Measurements from ENCODE around the gene EEPD1. TPM values are rescaled to one million over a fixed set of nuclear protein-coding genes. Genes with fewer than 3 reads are reported as not detected.
"Not testable (repeated sequence)": the region's sequence is repeated elsewhere in the genome, so short reads cannot be mapped to it uniquely, and the experiment has no call there.

The EEPD1 gene
- polyA plus RNA-seq, 2 donors = 5.5 to 14.5 TPM

GRCh38 chr7:36115448-36116321 is 37.4 kb upstream of the EEPD1 start:
- Histone ChIP-seq H3K4me3 (ENCODE audit: low read depth in 1 of 2, low read length in 2 of 2) (no peak overlapping the region), H3K27me3 (ENCODE audit: control insufficient read depth in 1 of 2, insufficient read depth in 2 of 2, low read length in 2 of 2) (no peaks in the 10 kb centered on the region), H3K9me3 (ENCODE audit: control insufficient read depth in 2 of 2, insufficient read depth in 1 of 2, low read depth in 1 of 2, low read length in 1 of 2) (no peaks in the 10 kb centered on the region), H3K4me1 (ENCODE audit: control insufficient read depth in 2 of 2, insufficient read depth in 2 of 2, low read length in 1 of 2) (peaks cover 7 to 8% of the 10 kb centered on the region in 2 donors), H3K27ac (ENCODE audit: low read depth in 2 of 2, low read length in 1 of 2) (peak overlapping the region in 1 of 2 donors; percentile 64), H3K36me3 (ENCODE audit: control insufficient read depth in 2 of 2, insufficient read depth in 2 of 2, low read length in 1 of 2) (no peaks in the 10 kb centered on the region)
- 55 to 60% methylated on average over 9 of the region's 9 CpGs for WGBS, 2 donors

GRCh38 chr7:36116347-36117202 is 36.5 kb upstream of the EEPD1 start:
- Histone ChIP-seq H3K36me3 (ENCODE audit: control insufficient read depth in 2 of 2, insufficient read depth in 2 of 2, low read length in 1 of 2) (no peaks in the 10 kb centered on the region), H3K9me3 (ENCODE audit: control insufficient read depth in 2 of 2, insufficient read depth in 1 of 2, low read depth in 1 of 2, low read length in 1 of 2) (no peaks in the 10 kb centered on the region), H3K4me1 (ENCODE audit: control insufficient read depth in 2 of 2, insufficient read depth in 2 of 2, low read length in 1 of 2) (peaks cover 7 to 8% of the 10 kb centered on the region in 2 donors), H3K4me3 (ENCODE audit: low read depth in 1 of 2, low read length in 2 of 2) (no peak overlapping the region), H3K27ac (ENCODE audit: low read depth in 2 of 2, low read length in 1 of 2) (peak overlapping the region in 1 of 2 donors; percentile 30), H3K27me3 (ENCODE audit: control insufficient read depth in 1 of 2, insufficient read depth in 2 of 2, low read length in 2 of 2) (no peaks in the 10 kb centered on the region)
- 57 to 59% methylated on average over 5 of the region's 5 CpGs for WGBS, 2 donors

GRCh38 chr7:36117203-36117840 is 35.7 kb upstream of the EEPD1 start:
- 80 to 85% methylated on average over 6 of the region's 6 CpGs for WGBS, 2 donors
- no peak overlapping the region for H3K4me3 ChIP-seq (ENCODE audit: low read depth in 1 of 2, low read length in 2 of 2)
- H3K36me3 ChIP-seq (ENCODE audit: control insufficient read depth in 2 of 2, insufficient read depth in 2 of 2, low read length in 1 of 2) = no peaks in the 10 kb centered on the region
- no peaks in the 10 kb centered on the region for H3K9me3 ChIP-seq (ENCODE audit: control insufficient read depth in 2 of 2, insufficient read depth in 1 of 2, low read depth in 1 of 2, low read length in 1 of 2)
- no peaks in the 10 kb centered on the region for H3K27me3 ChIP-seq (ENCODE audit: control insufficient read depth in 1 of 2, insufficient read depth in 2 of 2, low read length in 2 of 2)
- H3K4me1 ChIP-seq (ENCODE audit: control insufficient read depth in 2 of 2, insufficient read depth in 2 of 2, low read length in 1 of 2) = peaks cover 7 to 8% of the 10 kb centered on the region in 2 donors
- peak overlapping the region in 1 of 2 donors; percentile 30 for H3K27ac ChIP-seq (ENCODE audit: low read depth in 2 of 2, low read length in 1 of 2)

- no peaks in the 10 kb centered on the region for H3K36me3 ChIP-seq (ENCODE audit: control insufficient read depth in 2 of 2, insufficient read depth in 2 of 2, low read length in 1 of 2)
- H3K4me3 ChIP-seq (ENCODE audit: low read depth in 1 of 2, low read length in 2 of 2) = no peak overlapping the region
- H3K9me3 ChIP-seq (ENCODE audit: control insufficient read depth in 2 of 2, insufficient read depth in 1 of 2, low read depth in 1 of 2, low read length in 1 of 2) = no peaks in the 10 kb centered on the region
- peak overlapping the region in 1 of 2 donors; percentile 82 for H3K27ac ChIP-seq (ENCODE audit: low read depth in 2 of 2, low read length in 1 of 2)
- H3K4me1 ChIP-seq (ENCODE audit: control insufficient read depth in 2 of 2, insufficient read depth in 2 of 2, low read length in 1 of 2) = peaks cover 7 to 8% of the 10 kb centered on the region in 2 donors
- 92 to 99% methylated on average over 1 of the region's 1 CpG for WGBS, 2 donors
- no peaks in the 10 kb centered on the region for H3K27me3 ChIP-seq (ENCODE audit: control insufficient read depth in 1 of 2, insufficient read depth in 2 of 2, low read length in 2 of 2)
These were observed 34.7 kb upstream of the EEPD1 start for GRCh38 chr7:36118344-36118743.

GRCh38 chr7:36119005-36119706 is 33.9 kb upstream of the EEPD1 start:
- H3K9me3 ChIP-seq (ENCODE audit: control insufficient read depth in 2 of 2, insufficient read depth in 1 of 2, low read depth in 1 of 2, low read length in 1 of 2) = no peaks in the 10 kb centered on the region
- peaks cover 7 to 8% of the 10 kb centered on the region in 2 donors for H3K4me1 ChIP-seq (ENCODE audit: control insufficient read depth in 2 of 2, insufficient read depth in 2 of 2, low read length in 1 of 2)
- no peaks in the 10 kb centered on the region for H3K36me3 ChIP-seq (ENCODE audit: control insufficient read depth in 2 of 2, insufficient read depth in 2 of 2, low read length in 1 of 2)
- no peak overlapping the region for H3K4me3 ChIP-seq (ENCODE audit: low read depth in 1 of 2, low read length in 2 of 2)
- H3K27ac ChIP-seq (ENCODE audit: low read depth in 2 of 2, low read length in 1 of 2) = peak overlapping the region; percentile 82 to 84
- H3K27me3 ChIP-seq (ENCODE audit: control insufficient read depth in 1 of 2, insufficient read depth in 2 of 2, low read length in 2 of 2) = no peaks in the 10 kb centered on the region
- 41 to 52% methylated on average over 6 of the region's 6 CpGs for WGBS, 2 donors

GRCh38 chr7:36119983-36120646 is 32.9 kb upstream of the EEPD1 start:
- H3K27me3 ChIP-seq (ENCODE audit: control insufficient read depth in 1 of 2, insufficient read depth in 2 of 2, low read length in 2 of 2); H3K4me1 ChIP-seq (ENCODE audit: control insufficient read depth in 2 of 2, insufficient read depth in 2 of 2, low read length in 1 of 2); H3K9me3 ChIP-seq (ENCODE audit: control insufficient read depth in 2 of 2, insufficient read depth in 1 of 2, low read depth in 1 of 2, low read length in 1 of 2); H3K36me3 ChIP-seq (ENCODE audit: control insufficient read depth in 2 of 2, insufficient read depth in 2 of 2, low read length in 1 of 2); H3K4me3 ChIP-seq (ENCODE audit: low read depth in 1 of 2, low read length in 2 of 2): not testable (repeated sequence)
- 55 to 68% methylated on average over 13 of the region's 13 CpGs for WGBS, 2 donors
- peak overlapping the region; percentile 84 to 89 for H3K27ac ChIP-seq (ENCODE audit: low read depth in 2 of 2, low read length in 1 of 2)

DNA sequence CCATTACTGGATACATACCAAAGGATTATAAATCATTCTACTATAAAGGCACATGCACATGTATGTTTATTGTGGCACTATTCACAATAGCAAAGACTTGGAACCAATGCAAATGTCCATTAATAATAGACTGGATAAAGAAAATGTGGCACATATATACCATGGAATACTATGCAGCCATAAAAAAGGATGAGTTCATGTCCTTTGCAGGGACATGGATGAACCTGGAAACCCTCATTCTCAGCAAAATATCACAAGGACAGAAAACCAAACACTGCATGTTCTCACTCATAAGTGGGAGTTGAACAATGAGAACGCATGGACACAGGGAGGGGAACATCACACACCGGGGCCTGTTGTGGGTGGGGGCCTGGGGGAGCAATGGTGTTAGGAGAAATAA is 27.4 kb upstream of the EEPD1 start:
- H3K36me3 ChIP-seq (ENCODE audit: control insufficient read depth in 2 of 2, insufficient read depth in 2 of 2, low read length in 1 of 2); H3K4me3 ChIP-seq (ENCODE audit: low read depth in 1 of 2, low read length in 2 of 2); H3K27me3 ChIP-seq (ENCODE audit: control insufficient read depth in 1 of 2, insufficient read depth in 2 of 2, low read length in 2 of 2); H3K27ac ChIP-seq (ENCODE audit: low read depth in 2 of 2, low read length in 1 of 2); H3K9me3 ChIP-seq (ENCODE audit: control insufficient read depth in 2 of 2, insufficient read depth in 1 of 2, low read depth in 1 of 2, low read length in 1 of 2): not testable (repeated sequence)
- WGBS, 2 donors = 100% methylated on average over 2 of the region's 2 CpGs
- H3K4me1 ChIP-seq (ENCODE audit: control insufficient read depth in 2 of 2, insufficient read depth in 2 of 2, low read length in 1 of 2) = peaks cover 5 to 13% of the 10 kb centered on the region in 2 donors

DNA sequence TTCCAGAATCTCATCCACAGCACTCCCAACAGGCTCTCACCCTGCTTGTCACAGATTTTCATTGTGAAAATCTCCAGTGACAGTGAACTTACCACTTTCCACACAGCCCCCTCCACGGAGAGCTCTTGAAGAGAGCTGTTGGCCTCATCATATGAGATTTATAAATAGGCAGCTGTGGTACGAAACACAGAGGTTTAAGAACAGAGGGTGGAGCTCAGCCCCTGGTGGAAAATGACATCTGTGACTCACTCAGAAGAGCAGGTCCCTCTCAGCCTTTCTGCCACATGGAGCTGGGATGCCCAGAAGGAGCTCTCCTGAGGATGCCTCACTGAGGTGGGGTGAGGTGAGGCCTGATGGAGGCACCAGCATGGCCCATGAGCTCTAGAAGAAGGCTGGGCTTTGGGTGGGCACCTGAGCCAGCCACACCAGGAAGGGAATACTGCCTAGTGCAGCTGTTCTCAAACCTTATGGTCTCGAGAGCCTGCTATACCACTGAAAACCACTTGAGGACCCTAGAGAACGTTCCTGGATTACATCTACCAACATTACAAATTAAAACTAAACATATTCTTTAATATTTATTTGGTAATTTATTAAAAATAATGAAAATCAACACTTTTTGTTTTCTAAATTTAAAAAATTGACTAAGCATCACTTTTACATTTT is 25.8 kb upstream of the EEPD1 start:
- H3K9me3 ChIP-seq (ENCODE audit: control insufficient read depth in 2 of 2, insufficient read depth in 1 of 2, low read depth in 1 of 2, low read length in 1 of 2) = no peaks in the 10 kb centered on the region
- 70 to 79% methylated on average over 4 of the region's 4 CpGs for WGBS, 2 donors
- H3K27me3 ChIP-seq (ENCODE audit: control insufficient read depth in 1 of 2, insufficient read depth in 2 of 2, low read length in 2 of 2) = no peaks in the 10 kb centered on the region
- peak overlapping the region; percentile 47 to 76 for H3K27ac ChIP-seq (ENCODE audit: low read depth in 2 of 2, low read length in 1 of 2)
- no peak overlapping the region for H3K4me3 ChIP-seq (ENCODE audit: low read depth in 1 of 2, low read length in 2 of 2)
- H3K36me3 ChIP-seq (ENCODE audit: control insufficient read depth in 2 of 2, insufficient read depth in 2 of 2, low read length in 1 of 2) = no peaks in the 10 kb centered on the region
- peaks cover 5 to 13% of the 10 kb centered on the region in 2 donors for H3K4me1 ChIP-seq (ENCODE audit: control insufficient read depth in 2 of 2, insufficient read depth in 2 of 2, low read length in 1 of 2)
